Neural progenitor cell (in vitro differentiated cells): ENCODE data around the gene CROCC2.

Experiments
- CTCF ChIP-seq: fragments of 200-600 bp; sonication (generic); IDR thresholded peaks from 2 replicates; pipeline ENCODE4 v1.5.1; 2017; ENCODE audit warnings: antibody characterized with exemption, mild to moderate bottlenecking
- EZH2phosphoT487 ChIP-seq: fragments of 200-600 bp; sonication (generic); IDR thresholded peaks from 2 replicates; pipeline ENCODE4 v1.6.1; 2017; ENCODE audit warnings: antibody characterized with exemption

GRCh38 chr2:240992572-240993291 lies 86.6 kb downstream of the CROCC2 start:
- no peak for TF ChIP-seq EZH2phosphoT487
- TF ChIP-seq CTCF: no peak
